SK-N-SH (cell line): ENCODE results near the gene VWA5B1.

Experiments used
- CHD2 ChIP-seq: fragments of 150-350 bp; IDR thresholded peaks from 2 replicates; pipeline ENCODE4 v1.6.1; 2018; ENCODE audit warnings: low read length; ENCODE audit not compliant: partially characterized antibody
- CTCF ChIP-seq: fragments of 200-600 bp; sonication (generic); IDR thresholded peaks from 2 replicates; pipeline ENCODE4 v1.6.1; 2017; ENCODE audit warnings: antibody characterized with exemption, mild to moderate bottlenecking, moderate library complexity
- EP300 ChIP-seq, 2 experiments: IDR thresholded peaks; 2 replicates each; pipeline versions ENCODE4 v1.4.0 to v1.6.1; 2012; ENCODE audit warnings: borderline replicate concordance in 1 of 2, low read depth in 1 of 2, low read length in 1 of 2
- FOXJ3 ChIP-seq: sonication (generic); formaldehyde crosslinking; IDR thresholded peaks from 2 replicates; pipeline ENCODE4 v1.5.1; 2020; ENCODE audit warnings: mild to moderate bottlenecking, missing genetic modification reagents
- JUND ChIP-seq: IDR thresholded peaks from 2 replicates; pipeline ENCODE4 v1.4.0; 2012
- MAX ChIP-seq: IDR thresholded peaks from 2 replicates; pipeline ENCODE4 v1.4.0; 2012; ENCODE audit warnings: low read depth
- MXI1 ChIP-seq: IDR thresholded peaks from 2 replicates; pipeline ENCODE4 v1.6.1; 2012; ENCODE audit warnings: mild to moderate bottlenecking, low read depth, low read length, improper control_type of control experiment
- PBX3 ChIP-seq: IDR thresholded peaks from 2 replicates; pipeline ENCODE4; 2012
- POLR2AphosphoS5 ChIP-seq: IDR thresholded peaks from 2 replicates; pipeline ENCODE4 v1.6.1; 2012; ENCODE audit warnings: low read depth, low read length
- SIN3A ChIP-seq: IDR thresholded peaks from 2 replicates; pipeline ENCODE4 v1.6.1; 2012; ENCODE audit warnings: low read depth, mild to moderate bottlenecking, low read length, moderate library complexity, borderline replicate concordance
- TCF12 ChIP-seq: IDR thresholded peaks from 2 replicates; pipeline ENCODE4 v1.4.0; 2012
- USF1 ChIP-seq: IDR thresholded peaks from 2 replicates; pipeline ENCODE4 v1.4.0; 2012; ENCODE audit warnings: low read depth, borderline replicate concordance

GRCh38 chr1:20248971-20249612 lies 41.6 kb upstream of the VWA5B1 start:
- TF ChIP-seq EP300 (IDR thresholded peaks at IDR 0.05; ENCODE audit: borderline replicate concordance in 1 of 2, low read depth in 1 of 2, low read length in 1 of 2) (no peak), CTCF (no peak), USF1 (no peak), MAX (no peak), SIN3A (no peak), PBX3 (no peak), TCF12 (no peak), JUND (no peak), MXI1 (no peak), FOXJ3 (CRISPR knock-in tag) (no peak), POLR2AphosphoS5 (no peak), CHD2 (no peak)
